Urothelium cell line (cell line): Measurements from ENCODE around the gene RIBC1.
A peak's percentile ranks its signal among the peaks of the same experiment; 100 is the strongest.
"Not testable (repeated sequence)": the region's sequence is repeated elsewhere in the genome, so short reads cannot be mapped to it uniquely, and the experiment has no call there.

Experiments
- DNase-seq: peaks from one replicate; pipeline ENCODE4 v3.0.0; 2011; ENCODE audit warnings: low spot score, mixed read lengths
- FAIRE-seq: peaks from 2 replicates; lab custom pipeline; 2011; peaks lifted over from hg19 to GRCh38; lab: Jason Lieb, UNC

The RIBC1 gene

GRCh38 chrX:53433651-53434639 is 11.3 kb downstream of the RIBC1 start, which contains the start of gene HSD17B10:
Gene HSD17B10 (minus strand): TSS chrX:53434370. CDS start chrX:53434345, 25 bp downstream.
- peak; percentile 80 for FAIRE-seq
- peak; percentile 93 for DNase-seq

- FAIRE-seq: no peak
- peak; percentile 70 for DNase-seq
Observed at GRCh38 chrX:53435997-53436396, 13.3 kb downstream of the RIBC1 start.

DNA sequence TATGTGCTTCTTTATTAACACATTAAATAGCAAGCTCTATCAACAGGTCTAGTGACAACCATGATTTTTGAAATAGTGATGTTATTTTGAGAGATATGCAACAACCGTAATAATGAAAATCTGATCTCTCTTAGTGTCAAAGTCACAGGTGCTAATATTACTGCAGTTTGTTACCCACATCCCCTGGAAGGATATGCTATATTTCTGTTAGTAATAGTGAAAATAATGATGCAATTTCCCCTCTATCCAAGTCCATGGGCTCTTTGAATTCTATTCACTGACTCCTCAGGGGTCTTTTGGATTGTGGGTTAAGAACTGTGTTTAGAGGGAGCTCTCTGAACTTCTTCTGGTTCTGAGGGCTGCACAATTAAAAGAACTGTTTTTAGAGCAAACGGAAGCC is 14.5 kb downstream of the RIBC1 start:
- FAIRE-seq (no peak), DNase-seq (no peak)

GRCh38 chrX:53438174-53438831 is 15.6 kb downstream of the RIBC1 start:
- FAIRE-seq (no peak), DNase-seq (no peak)

DNA sequence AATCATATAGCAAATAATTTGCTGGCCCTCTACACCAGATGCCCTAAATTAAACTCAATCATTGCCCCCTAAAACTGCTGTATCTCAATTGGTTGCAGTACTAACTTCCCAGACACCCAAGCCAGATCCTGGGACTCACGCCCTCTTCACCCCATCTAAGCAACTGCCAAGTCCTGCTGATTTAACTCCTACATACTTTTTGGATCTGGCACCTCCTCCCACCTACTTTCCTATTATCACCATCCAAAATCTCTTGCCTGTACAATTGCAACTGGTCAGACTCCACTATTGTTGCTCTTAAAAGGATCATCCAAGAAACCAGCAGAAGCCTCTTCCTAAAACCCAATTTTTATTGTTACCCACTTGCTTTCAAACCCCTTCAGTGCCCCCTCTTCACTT is 16.2 kb downstream of the RIBC1 start:
- FAIRE-seq (no peak), DNase-seq (no peak)

DNA sequence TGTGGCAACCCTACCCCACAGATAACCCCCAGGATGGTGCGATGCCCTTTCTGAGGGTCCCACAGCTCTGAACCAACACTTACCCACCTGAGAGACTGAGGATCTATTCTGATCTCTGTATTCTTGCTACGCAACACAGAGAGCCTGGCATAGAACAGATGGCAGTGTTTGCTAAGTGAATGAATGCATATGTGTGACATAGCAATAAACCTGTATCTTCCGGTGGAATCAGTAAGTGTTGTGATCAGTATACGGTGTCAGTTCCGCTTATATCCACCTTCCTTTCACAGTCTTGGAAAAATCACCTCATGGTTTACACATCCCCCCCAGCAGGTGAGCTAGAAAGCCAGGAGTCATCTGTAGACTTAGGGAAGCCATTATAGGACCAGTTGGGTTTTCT is 17.4 kb downstream of the RIBC1 start:
- FAIRE-seq (no peak), DNase-seq (no peak)

DNA sequence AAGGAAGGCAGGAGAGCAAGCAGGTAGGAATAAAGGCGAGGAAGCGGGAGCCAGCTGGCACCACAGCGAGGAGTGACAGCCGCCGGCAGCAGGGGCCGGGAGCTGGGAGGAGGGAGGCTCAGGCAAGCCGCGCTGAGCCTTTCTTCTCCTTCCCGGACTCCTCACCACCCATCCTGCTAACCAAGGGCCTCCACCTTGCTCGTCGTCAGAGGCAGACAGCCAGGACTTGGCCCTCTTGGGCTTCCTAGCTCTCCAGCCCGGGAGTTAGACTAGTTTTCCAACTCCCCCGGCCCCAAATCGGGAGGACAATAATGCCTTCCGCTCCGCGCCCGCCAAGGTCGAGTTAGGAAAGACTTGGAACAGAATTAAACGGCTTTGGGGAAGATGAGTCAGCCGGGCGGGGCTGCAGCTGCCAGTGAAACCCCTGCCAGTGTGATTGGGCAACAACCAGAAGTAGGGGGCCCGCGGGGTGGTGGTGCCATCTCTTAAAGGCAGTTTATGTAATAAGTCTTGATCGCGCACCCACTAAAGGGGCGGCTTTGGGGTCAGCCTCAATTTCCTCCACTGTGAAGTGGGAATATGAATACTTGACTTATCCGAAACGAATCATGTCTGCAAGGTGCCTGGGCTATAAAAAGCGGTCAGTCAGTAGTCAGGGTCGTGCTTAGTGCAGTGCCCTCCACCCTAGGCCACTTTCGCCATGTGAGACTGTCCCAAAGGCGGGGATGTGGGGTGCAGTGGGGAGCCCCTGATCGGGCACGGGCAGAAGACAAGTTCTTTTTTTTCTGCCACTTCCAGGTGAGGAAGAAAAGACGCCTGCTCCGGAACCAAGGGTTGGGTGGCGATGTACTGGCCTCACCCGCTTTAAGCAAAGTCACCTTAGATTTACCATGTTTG is 18.2 kb downstream of the RIBC1 start:
- DNase-seq: peak; percentile 62
- FAIRE-seq: no peak

DNA sequence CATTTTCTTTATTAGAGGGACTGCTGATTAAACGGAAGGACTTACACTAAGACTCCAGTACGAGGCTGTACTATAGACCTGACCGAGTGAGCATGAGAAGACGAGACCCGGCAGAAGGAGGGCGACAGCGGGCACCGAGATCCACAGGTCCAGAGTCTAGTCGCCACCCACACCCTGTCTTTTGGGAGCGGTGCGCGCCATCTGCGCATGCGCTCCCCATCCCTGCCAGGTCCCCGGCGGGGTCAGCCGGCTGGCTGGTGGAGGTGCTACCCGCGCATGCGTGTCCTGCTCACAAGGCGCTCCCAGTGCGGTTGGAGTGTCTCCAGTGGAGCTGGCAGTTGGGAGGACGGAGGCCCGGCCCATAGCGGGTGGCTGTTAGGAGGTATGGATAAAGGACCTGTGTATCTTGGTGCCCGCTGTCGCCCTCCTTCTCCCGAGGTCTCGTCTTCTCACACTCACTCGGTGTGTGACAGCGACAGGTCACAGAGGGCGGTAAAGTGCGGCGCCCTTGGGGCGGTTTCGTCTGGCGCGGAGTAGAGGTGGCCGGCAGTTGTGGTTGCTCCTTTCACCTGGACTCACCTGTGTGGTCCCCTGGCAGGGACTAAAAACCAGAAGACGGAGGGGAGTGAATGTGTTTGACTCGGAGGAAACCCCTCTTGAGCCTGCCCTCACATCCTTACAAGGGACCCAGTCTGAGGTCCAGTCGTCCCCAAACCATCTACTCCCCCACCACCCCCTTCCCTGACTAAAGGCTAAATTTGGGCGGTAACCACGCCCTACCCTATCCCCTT is 19.1 kb downstream of the RIBC1 start:
- peak; percentile 95 for DNase-seq
- peak; percentile 69 for FAIRE-seq

DNA sequence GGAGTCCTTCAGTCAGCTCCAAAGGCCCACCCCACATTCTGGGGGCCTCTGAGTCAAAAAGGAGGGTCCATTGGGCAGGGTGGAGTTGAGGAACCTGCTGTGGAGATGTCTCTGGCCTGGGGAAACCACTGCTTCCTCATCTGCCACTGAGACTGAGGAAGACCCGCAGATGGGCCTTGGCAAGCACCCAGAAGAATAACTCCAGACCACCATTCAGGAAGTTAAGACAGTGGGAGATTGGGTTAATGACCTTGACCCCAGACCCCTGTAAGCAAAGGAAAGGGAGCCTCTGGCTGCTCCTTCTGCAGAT is 19.6 kb downstream of the RIBC1 start:
- no peak for FAIRE-seq
- no peak for DNase-seq

GRCh38 chrX:53445977-53446376 is 23.3 kb downstream of the RIBC1 start:
- FAIRE-seq (no peak), DNase-seq (peak; percentile 26)

DNA sequence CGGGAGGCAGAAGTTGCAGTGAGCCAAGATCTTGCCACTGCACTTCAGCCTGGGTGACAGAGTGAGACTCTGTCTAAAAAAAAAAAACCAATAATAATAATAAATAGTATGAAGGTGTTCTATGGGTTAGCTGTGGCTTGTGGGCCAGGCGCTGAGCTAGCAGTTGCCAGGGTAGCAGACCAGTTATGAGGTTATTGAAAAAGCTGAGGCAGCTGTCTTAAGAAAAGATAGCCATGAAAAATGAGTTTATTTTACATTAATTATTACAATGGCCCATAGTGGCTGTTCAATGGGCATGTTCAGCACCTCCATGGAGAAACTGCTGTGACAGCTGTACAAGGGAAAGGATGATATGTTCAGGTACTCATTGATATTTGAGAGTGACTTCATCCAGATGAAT is 24.8 kb downstream of the RIBC1 start:
- no peak for FAIRE-seq

DNA sequence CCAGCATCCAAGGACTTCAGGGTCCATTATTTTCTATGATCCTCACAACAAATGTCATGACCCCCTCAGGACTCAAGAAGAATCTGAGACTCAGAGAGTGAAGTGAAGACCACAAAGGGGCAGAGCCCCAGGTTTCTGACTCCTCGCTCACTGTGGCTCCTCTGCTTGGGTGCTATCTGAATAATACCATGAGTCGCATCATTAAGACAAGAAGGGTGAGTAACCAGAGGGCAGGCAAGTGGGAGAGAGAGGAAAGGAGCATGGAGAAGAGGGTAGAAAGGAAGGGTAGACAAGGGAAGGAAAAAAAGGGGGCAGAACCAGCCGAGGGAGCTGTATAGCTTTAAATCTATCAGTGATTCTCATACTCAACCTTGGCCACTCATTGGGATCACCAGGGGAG is 27.0 kb downstream of the RIBC1 start:
- DNase-seq: no peak
- FAIRE-seq: no peak

More for the DNA sequence above, 24.8 kb downstream of the RIBC1 start:
- DNase-seq: no peak

DNA sequence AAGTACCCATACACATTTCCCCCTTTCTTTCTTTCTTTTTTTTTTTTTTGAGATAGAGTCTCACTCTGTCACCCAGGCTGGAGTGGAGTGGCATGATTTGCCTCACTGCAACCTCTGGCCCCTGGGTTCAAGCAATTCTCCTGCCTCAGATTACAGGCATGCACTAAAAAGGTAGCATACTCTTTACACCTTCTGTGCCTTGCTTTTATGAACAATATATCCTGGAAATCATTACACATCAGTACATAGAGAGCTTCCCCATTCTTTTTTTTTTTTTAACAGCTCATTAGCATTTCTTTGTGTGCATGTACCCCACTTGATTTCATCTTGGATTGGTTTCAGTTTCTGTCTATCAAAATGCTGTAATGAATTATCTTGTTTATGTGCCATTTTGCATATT is 30.1 kb downstream of the RIBC1 start:
- DNase-seq: no peak
- no peak for FAIRE-seq

- FAIRE-seq: no peak
- no peak for DNase-seq
Observed at GRCh38 chrX:53456254-53456653, 33.6 kb downstream of the RIBC1 start.

- DNase-seq: no peak
Observed at GRCh38 chrX:53458082-53458481, 35.4 kb downstream of the RIBC1 start.

DNA sequence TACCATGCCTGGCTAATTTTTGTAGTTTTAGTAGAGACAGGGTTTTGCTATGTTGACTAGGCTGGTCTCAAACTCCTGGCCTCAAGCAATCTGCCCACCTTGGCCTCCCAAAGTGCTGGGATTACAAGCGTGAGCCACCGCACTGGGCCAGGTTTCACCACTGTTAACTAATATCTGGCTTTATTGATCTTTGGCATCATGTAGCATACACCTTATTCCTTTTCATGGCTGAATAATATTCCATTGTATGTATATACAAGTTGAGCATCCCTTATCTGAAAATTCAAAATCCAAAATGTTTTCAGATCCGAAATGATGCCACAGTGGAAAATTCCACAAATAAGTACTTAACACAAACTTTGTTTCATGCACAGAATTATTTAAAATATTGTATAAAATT is 46.0 kb downstream of the RIBC1 start:
- not testable (repeated sequence) for DNase-seq

More at GRCh38 chrX:53458082-53458481, 35.4 kb downstream of the RIBC1 start:
- no peak for FAIRE-seq

DNA sequence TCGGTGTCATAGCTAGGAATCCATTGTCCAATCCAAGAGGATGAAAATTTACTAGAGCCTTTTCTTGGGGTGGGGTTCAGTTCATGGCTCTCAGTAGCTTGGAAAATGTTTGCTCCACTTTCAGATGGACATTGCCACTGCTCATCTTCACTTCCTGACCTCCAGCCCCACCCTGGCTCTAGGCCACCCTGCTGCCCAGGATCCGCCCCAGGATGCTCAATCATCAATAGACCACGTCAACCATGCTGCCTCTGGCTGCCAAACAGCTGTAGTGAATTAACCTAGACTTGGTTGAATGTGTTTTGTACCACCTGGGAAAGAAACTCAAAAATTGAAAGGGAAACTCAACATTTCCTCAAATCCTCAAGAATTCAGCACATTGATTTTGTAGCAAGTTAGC is 48.7 kb downstream of the RIBC1 start:
- DNase-seq (no peak), FAIRE-seq (no peak)

More for the DNA sequence above, 46.0 kb downstream of the RIBC1 start:
- not testable (repeated sequence) for FAIRE-seq

- DNase-seq (no peak), FAIRE-seq (no peak)
Observed at GRCh38 chrX:53474707-53475106, 52.0 kb downstream of the RIBC1 start.

DNA sequence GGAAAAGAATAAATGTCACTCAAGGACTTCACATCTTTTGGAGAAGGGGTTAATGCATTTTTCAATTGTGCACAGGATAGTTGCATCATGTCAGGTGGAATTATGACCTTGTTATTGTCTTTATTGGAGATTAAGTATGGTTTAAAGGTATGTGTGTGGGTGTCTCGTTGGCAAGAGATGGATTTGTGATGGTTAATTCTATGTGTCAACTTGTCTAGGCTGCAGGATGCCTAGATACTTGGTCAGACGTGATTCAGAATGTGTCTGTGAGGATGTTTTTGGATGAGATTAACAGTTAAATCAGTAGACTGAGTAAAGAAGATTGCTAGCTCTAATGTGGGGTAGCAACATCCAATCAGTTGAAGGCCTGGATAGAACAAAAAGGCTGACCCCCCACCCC is 53.7 kb downstream of the RIBC1 start:
- FAIRE-seq (no peak), DNase-seq (peak; percentile 12)

DNA sequence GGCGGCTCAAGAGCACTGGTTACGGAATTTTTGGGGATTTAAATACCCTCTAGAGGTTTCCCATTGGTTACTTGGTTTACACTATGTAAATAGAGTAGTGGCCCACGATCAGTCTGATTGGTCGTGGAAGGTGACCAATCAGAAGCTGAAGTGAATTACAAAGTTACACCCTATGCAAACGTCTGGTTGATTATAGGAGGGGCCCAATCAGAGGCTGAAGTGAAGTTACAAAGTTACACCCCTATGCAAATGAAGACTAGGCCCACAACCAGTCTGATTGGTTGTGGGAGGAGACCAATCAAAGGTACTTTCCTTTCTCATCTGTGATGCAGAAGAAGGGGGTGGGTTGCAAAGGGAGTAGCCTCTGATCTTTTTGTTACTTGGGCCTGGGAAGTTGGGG is 56.6 kb downstream of the RIBC1 start:
- no peak for FAIRE-seq

More for the DNA sequence above, 56.6 kb downstream of the RIBC1 start:
- no peak for DNase-seq
